ENCODE data around the gene ZSWIM4. TPM values are rescaled to one million over a fixed set of nuclear protein-coding genes. Genes with fewer than 3 reads are reported as not detected.

ZSWIM4 gene
- total RNA-seq, 2 experiments from 2014 or later = 8.1 to 8.4 TPM

DNA sequence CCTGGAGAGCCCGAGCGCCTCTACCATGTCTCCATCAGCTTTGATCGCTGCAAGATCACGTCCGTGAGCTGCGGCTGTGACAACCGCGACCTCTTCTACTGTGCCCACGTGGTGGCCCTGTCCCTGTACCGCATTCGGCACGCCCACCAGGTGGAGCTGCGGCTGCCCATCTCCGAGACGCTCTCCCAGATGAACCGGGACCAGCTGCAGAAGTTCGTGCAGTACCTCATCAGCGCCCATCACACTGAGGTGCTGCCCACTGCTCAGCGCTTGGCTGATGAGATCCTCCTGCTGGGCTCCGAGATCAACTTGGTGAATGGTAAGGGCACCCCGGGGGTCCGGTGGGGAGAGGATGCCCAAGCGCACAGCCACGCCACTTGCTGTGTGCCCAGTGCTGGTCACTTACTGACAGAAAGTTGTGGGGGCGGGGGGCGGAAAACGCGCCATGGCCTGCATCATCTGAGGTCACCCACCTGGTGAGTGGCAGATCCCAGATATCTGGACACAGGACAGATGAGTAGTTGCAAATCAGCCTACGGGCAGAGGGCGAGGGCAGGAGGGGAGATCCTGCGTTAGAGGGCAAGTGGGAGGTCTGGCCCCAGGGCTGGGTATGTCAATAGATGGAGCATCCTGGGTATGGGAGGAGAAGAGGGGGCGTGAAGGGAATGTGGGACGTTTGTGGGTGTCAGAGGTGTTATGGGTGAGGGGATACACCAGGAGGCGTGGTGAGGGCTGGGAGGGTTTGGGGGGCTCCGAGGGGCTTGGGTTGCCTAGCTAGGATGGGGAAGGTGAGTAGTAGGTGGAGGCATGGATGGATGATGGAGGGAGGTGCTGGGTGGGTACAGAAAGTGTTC lies 9.8 kb downstream of the ZSWIM4 start:
- no peak for DNase-seq
- no peaks in the 10 kb centered on the region for H3K27me3 Mint-ChIP-seq
- CTCF ChIA-PET = interaction anchor here (1.0 kb wide), 1 partner anchor 57 kb away, joined by 6 read pairs; no protein-coding TSS in a partner anchor
- H3K27ac Mint-ChIP-seq = no peak overlapping the region
- H3K4me3 Mint-ChIP-seq = no peak overlapping the region
- no peaks in the 10 kb centered on the region for H3K9me3 Mint-ChIP-seq (ENCODE audit: low read depth)
- ATAC-seq = no peak
- H3K4me1 Mint-ChIP-seq = no peaks in the 10 kb centered on the region
- no peaks in the 10 kb centered on the region for H3K36me3 Mint-ChIP-seq

DNA sequence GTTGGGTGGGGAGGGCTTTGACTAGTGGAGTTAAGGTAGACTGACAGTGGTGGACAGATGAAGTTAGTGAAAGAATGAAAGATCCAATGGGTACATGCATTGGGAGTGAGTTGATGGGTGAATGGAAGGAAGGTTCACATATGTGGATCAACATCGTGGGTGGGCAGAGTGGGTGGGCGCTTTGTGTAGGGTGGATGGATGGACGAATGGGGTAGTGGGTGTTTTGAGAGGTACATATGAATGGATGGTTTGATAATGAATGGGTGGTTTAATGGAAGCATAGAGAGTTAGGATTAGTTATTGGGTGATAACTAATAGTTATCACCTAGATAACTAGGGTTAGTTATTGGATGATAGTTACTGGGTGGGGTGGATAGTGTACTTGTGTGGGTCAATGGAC lies 11.5 kb downstream of the ZSWIM4 start:
- no peak overlapping the region for H3K27ac Mint-ChIP-seq
- CTCF ChIA-PET = no interaction called here

DNA sequence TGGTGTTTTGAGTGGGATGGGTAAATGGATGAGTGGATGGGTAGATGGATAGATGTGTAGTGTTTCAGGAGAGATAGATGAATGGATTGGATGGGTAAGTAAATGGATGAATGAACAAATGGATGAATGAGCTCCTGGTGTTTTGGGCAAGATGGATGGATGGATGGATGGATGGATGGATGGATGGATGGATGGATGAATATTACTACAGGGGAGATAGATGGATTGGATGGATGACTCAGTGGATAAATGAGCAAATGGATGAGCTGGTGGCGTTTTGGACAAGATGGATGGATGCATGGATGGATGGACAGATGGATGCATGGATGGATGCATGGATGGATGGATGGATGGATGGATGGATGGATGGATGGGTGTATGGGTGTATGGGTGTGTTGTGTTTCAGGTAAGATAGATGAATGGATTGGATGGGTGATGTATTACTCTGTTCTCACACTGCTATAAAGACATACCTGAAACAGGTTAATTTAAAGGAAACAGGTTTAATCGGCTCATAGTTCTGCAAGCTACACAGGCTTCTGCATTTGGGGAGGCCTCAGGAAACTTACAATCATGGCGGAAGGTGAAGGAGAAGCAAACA lies 12.3 kb downstream of the ZSWIM4 start:
- H3K9me3 Mint-ChIP-seq (ENCODE audit: low read depth) = no peaks in the 10 kb centered on the region
- H3K36me3 Mint-ChIP-seq = no peaks in the 10 kb centered on the region
- CTCF ChIA-PET = interaction anchor here (0.7 kb wide), 1 partner anchor 23 kb away, joined by 3 read pairs; no protein-coding TSS in a partner anchor
- H3K4me1 Mint-ChIP-seq = no peaks in the 10 kb centered on the region
- DNase-seq (no peak), ATAC-seq (no peak)
- no peaks in the 10 kb centered on the region for H3K27me3 Mint-ChIP-seq
- H3K27ac Mint-ChIP-seq = no peak overlapping the region
- no peak overlapping the region for H3K4me3 Mint-ChIP-seq

More for the DNA sequence above, 11.5 kb downstream of the ZSWIM4 start:
- H3K27me3 Mint-ChIP-seq = no peaks in the 10 kb centered on the region
- DNase-seq = no peak
- no peaks in the 10 kb centered on the region for H3K4me1 Mint-ChIP-seq
- H3K9me3 Mint-ChIP-seq (ENCODE audit: low read depth) = no peaks in the 10 kb centered on the region
- no peak for ATAC-seq
- no peaks in the 10 kb centered on the region for H3K36me3 Mint-ChIP-seq
- H3K4me3 Mint-ChIP-seq = no peak overlapping the region

DNA sequence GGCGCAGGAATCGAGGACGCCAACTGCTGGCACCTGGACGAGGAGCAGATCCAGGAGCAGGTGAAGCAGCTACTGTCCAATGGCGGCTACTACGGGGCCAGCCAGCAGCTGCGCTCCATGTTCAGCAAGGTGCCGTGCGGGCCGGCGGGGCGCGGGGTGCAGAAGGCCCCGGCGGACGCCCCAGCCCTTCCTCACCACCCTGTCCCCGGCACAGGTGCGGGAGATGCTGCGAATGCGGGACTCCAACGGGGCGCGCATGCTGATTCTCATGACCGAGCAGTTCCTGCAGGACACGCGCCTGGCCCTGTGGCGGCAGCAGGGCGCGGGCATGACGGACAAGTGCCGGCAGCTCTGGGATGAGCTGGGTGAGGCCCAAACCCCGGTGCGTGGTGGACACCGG lies 13.6 kb downstream of the ZSWIM4 start:
- H3K4me1 Mint-ChIP-seq = no peaks in the 10 kb centered on the region
- DNase-seq (no peak), ATAC-seq (no peak)
- no peaks in the 10 kb centered on the region for H3K9me3 Mint-ChIP-seq (ENCODE audit: low read depth)
- CTCF ChIA-PET = no interaction called here
- peaks cover 3% of the 10 kb centered on the region for H3K36me3 Mint-ChIP-seq
- no peak overlapping the region for H3K4me3 Mint-ChIP-seq
- no peaks in the 10 kb centered on the region for H3K27me3 Mint-ChIP-seq
- H3K27ac Mint-ChIP-seq = no peak overlapping the region

DNA sequence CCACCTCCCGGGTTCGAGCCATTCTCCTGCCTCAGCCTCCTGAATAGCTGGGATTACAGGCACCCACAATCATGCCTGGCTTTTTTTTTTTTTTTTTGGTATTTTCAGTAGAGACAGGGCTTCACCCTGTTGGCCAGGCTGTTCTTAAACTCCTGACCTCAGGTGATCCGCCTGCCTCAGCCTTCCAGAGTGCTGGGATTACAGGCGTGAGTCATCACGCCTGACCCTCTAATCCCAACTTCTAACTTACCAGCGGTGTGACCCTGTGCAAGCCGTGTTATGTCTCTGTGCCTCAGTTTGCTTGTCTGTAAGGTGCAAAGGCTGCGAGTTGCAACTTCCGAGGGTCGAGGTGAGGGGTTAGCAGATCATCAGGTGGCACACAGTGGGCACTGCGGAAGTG lies 17.3 kb downstream of the ZSWIM4 start:
- no peak overlapping the region for H3K27ac Mint-ChIP-seq
- ATAC-seq (no peak), DNase-seq (no peak)
- peaks cover 4% of the 10 kb centered on the region for H3K4me1 Mint-ChIP-seq
- H3K27me3 Mint-ChIP-seq = no peaks in the 10 kb centered on the region
- H3K4me3 Mint-ChIP-seq = no peak overlapping the region
- H3K9me3 Mint-ChIP-seq (ENCODE audit: low read depth) = no peaks in the 10 kb centered on the region
- peaks cover 5% of the 10 kb centered on the region for H3K36me3 Mint-ChIP-seq
- CTCF ChIA-PET = interaction anchor here (1.6 kb wide), 1 partner anchor 49 kb away, joined by 3 read pairs; no protein-coding TSS in a partner anchor

DNA sequence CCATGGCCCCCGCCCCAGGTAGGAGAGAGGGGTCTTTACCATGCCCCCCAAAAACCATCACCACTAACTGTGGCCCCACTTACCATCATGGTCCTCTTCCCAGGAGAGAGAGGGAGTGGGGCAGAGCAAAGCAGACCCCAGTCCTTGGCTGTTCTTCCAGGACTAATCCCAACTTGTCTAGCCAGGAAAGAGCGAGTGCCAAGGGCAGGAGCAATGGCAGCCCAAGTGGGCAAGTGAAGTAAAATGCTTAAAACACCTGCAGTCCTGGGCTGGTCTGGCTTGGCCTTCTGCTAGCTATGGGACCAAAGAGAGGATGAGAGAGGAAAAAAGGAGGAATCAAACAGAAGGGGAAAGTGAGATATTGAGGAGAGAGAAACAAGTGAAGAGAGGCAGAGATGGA lies 17.9 kb downstream of the ZSWIM4 start:
- Mint-ChIP-seq H3K9me3 (ENCODE audit: low read depth) (no peaks in the 10 kb centered on the region), H3K36me3 (peaks cover 5% of the 10 kb centered on the region), H3K27me3 (no peaks in the 10 kb centered on the region), H3K4me1 (peaks cover 4% of the 10 kb centered on the region), H3K4me3 (no peak overlapping the region), H3K27ac (no peak overlapping the region)
- DNase-seq = no peak
- ATAC-seq = no peak
- CTCF ChIA-PET = interaction anchor here (1.0 to 1.6 kb wide), 2 partner anchors 28 to 49 kb away, joined by 3 read pairs; no protein-coding TSS in a partner anchor

DNA sequence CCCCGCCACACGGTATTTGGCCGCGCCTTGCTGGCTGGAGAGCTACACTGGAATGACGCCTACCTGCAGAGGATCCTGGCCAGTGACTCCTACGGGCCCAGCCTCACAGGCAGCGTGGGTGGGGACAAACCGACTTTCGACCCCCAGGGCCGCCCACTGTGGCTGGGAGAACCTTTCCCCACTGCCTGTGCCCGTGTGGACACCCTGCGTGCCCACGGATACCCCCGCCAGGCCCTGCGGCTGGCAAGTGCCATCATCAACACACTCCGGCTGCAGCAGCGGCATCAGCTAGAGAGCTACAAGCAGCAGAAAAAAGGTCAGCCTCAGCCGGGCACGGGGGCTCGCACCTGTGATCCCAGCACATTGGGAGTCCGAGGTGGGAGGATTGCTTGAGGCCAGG lies 19.3 kb downstream of the ZSWIM4 start:
- Mint-ChIP-seq H3K4me3 (no peak overlapping the region), H3K4me1 (peaks cover 4% of the 10 kb centered on the region), H3K36me3 (peaks cover 5% of the 10 kb centered on the region), H3K27me3 (no peaks in the 10 kb centered on the region), H3K9me3 (ENCODE audit: low read depth) (no peaks in the 10 kb centered on the region), H3K27ac (no peak overlapping the region)
- DNase-seq (no peak), ATAC-seq (no peak)
- CTCF ChIA-PET = interaction anchor here (1.1 to 1.9 kb wide), 2 partner anchors 20 to 30 kb away, joined by 6 to 8 read pairs; no protein-coding TSS in a partner anchor

DNA sequence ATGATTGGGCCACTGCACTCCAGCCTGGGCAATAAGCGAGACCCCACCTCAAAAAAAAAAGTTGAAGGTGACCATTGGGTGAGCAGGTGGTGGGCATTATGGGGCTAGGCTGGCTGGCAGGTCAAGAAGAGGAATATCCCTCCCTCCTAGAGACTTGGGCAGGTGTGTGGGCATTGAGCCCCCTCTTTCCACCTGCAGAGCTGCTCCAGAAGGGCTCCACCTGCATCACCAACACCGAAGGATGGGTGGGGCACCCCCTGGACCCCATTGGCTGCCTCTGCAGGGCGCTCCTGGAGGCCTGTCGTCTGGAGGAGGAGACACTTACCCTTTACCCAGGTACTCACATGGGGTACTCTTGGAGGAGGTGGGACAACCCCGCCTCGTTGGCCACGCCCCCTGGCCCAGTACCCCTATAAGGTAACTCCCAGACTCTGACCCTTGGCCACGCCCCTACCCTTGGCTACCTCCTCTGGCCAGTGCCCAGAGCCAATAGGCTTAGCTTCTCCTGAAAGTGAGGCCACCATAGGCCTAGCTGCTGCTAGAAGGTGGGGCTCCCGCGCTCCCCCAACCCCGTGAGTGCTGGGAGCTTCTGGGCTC lies 21.9 kb downstream of the ZSWIM4 start:
- Mint-ChIP-seq H3K27ac (no peak overlapping the region), H3K27me3 (no peaks in the 10 kb centered on the region), H3K36me3 (peaks cover 5% of the 10 kb centered on the region), H3K9me3 (ENCODE audit: low read depth) (no peaks in the 10 kb centered on the region), H3K4me3 (no peak overlapping the region), H3K4me1 (peaks cover 6% of the 10 kb centered on the region)
- DNase-seq (no peak), ATAC-seq (peak; percentile 67)
- CTCF ChIA-PET = interaction anchor here (1.2 kb wide), 1 partner anchor 45 kb away, joined by 4 read pairs; no protein-coding TSS in a partner anchor

DNA sequence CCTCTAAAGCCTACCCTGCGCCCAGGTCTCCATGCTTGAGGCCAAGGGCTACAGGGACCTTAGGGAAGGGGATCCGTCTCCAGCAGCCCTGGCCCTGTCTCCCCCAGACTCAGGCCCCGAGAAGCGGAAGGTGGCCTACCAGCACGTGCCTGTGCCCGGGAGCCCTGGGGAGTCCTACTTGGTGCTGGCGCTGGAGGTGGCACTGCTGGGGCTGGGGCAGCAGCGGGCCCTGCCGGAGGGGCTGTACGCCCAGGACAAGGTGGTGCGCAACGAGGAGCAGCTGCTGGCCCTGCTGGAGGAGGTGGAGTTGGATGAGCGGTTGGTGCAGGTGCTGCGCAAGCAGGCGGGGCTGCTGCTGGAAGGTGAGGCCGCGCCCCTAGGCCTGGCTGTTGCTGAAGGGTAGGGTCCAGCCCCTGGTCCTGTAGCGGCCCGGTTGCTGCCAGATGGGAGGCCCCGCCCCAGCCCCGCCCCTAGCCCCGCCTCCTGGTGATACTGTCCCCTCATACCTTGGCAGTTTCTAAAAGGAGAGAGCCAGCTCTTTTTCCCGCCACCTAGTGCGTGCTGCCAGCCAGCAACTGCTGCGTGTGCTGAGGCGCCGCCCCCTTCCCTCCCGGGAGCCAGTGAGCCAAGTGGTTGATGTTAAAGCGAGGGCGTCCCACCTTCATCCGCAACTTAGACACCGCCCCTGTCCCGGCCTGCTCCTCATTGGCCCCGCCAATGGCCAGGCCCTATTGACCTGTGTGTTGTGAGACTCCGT lies 22.6 kb downstream of the ZSWIM4 start:
- Mint-ChIP-seq H3K4me3 (no peak overlapping the region), H3K27ac (no peak overlapping the region), H3K27me3 (no peaks in the 10 kb centered on the region), H3K9me3 (ENCODE audit: low read depth) (no peaks in the 10 kb centered on the region), H3K4me1 (peaks cover 6% of the 10 kb centered on the region), H3K36me3 (peaks cover 5% of the 10 kb centered on the region)
- DNase-seq (no peak), ATAC-seq (peak; percentile 67)
- CTCF ChIA-PET = interaction anchor here (1.2 kb wide), 1 partner anchor 45 kb away, joined by 4 read pairs; no protein-coding TSS in a partner anchor

DNA sequence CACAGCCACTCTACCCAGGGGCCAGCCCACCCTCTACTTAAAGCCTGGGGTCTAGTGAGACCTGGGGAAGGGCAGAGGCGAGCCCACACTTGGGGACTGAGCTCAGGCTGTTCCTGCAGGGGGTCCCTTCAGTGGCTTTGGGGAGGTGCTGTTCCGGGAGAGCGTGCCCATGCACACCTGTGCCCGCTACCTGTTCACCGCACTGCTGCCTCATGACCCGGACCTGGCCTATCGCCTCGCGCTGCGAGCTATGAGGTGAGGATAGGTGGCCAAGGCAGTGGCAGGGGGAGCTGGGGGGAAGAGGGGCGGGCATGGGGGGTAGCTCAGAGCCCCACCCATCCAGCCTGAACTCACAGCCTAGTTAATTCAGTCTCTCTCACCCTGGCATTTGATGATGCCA lies 24.0 kb downstream of the ZSWIM4 start:
- no peak for DNase-seq
- H3K9me3 Mint-ChIP-seq (ENCODE audit: low read depth) = no peaks in the 10 kb centered on the region
- peaks cover 1% of the 10 kb centered on the region for H3K36me3 Mint-ChIP-seq
- H3K4me3 Mint-ChIP-seq = no peak overlapping the region
- H3K27me3 Mint-ChIP-seq = no peaks in the 10 kb centered on the region
- CTCF ChIA-PET = interaction anchor here (0.5 kb wide), 1 partner anchor 9 kb away, joined by 3 read pairs; no protein-coding TSS in a partner anchor
- H3K4me1 Mint-ChIP-seq = peaks cover 6% of the 10 kb centered on the region
- no peak overlapping the region for H3K27ac Mint-ChIP-seq
- no peak for ATAC-seq

DNA sequence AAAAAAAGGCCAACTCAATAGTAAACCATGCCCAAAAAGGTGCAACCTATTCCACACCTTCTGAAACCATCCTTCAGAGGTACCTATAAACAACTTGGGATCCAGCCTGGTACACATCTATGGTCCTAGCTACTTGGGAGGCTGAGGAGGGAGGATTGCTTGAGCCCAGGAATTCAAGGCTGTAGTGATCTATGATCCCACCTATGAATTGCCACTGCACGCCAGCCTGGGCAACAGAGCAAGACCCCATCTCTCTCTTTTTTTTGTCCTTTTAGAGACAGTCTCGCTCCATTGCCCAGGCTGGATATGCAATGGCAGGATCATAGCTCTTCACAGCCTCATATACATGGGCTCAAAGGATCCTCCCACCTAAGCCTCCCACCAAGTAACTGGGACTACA lies 26.0 kb downstream of the ZSWIM4 start:
- CTCF ChIA-PET = interaction anchor here (0.8 to 1.7 kb wide), 6 partner anchors 11 to 254 kb away, joined by 3 to 5 read pairs (median 3); no protein-coding TSS in a partner anchor
- H3K4me3 Mint-ChIP-seq = no peak overlapping the region
- H3K9me3 Mint-ChIP-seq (ENCODE audit: low read depth) = no peaks in the 10 kb centered on the region
- DNase-seq (no peak), ATAC-seq (no peak)
- H3K27me3 Mint-ChIP-seq = no peaks in the 10 kb centered on the region
- H3K27ac Mint-ChIP-seq = no peak overlapping the region
- H3K36me3 Mint-ChIP-seq = peaks cover 6% of the 10 kb centered on the region
- peaks cover 7% of the 10 kb centered on the region for H3K4me1 Mint-ChIP-seq

DNA sequence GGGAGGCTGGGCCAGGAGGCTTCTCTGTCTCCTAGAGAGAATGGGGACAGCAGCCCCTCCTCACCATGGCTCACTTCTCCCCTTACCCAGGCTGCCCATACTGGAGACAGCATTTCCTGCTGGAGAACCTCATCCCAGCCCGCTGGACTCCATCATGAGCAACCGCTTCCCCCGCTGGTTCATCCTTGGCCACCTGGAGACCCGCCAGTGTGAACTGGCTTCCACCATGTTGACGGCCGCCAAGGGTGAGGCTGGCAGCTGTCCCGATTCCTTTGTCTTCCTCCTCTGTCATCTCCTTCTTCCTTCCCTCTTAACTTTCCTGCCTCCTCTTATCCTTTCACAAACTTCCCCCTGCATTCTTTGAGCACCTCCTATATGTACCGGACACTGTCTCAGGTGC lies 28.0 kb downstream of the ZSWIM4 start:
- CTCF ChIA-PET = no interaction called here
- no peak for ATAC-seq
- H3K27ac Mint-ChIP-seq = no peak overlapping the region

DNA sequence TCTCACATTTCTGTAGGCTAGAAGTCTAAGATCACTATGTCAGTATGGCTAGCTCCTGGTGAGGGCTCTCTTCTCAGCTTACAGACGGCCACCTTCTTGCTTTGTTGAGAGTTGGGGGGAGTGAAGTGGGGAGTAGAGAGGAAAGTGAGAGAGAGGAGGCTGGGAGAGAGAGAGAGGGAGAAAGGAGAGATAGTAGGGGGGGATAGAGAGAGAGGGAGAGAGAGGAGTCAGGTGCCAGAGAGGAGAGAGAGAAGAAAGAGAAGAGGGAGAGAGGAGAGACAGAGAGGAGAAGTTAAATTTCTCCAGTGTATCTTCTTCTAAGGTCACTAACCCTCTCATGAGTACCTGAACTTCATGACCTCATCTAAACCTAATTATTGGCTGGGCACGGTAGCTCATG lies 28.7 kb downstream of the ZSWIM4 start:
- H3K27ac Mint-ChIP-seq = no peak overlapping the region
- ATAC-seq = no peak

More for the DNA sequence above, 28.0 kb downstream of the ZSWIM4 start:
- H3K4me1 Mint-ChIP-seq = peaks cover 7% of the 10 kb centered on the region
- H3K36me3 Mint-ChIP-seq = peaks cover 6% of the 10 kb centered on the region
- no peak overlapping the region for H3K4me3 Mint-ChIP-seq
- no peaks in the 10 kb centered on the region for H3K9me3 Mint-ChIP-seq (ENCODE audit: low read depth)
- no peak for DNase-seq
- no peaks in the 10 kb centered on the region for H3K27me3 Mint-ChIP-seq

More for the DNA sequence above, 28.7 kb downstream of the ZSWIM4 start:
- Mint-ChIP-seq H3K9me3 (ENCODE audit: low read depth) (no peaks in the 10 kb centered on the region), H3K4me1 (peaks cover 7% of the 10 kb centered on the region), H3K36me3 (peaks cover 6% of the 10 kb centered on the region), H3K27me3 (no peaks in the 10 kb centered on the region), H3K4me3 (no peak overlapping the region)
- DNase-seq = no peak
- CTCF ChIA-PET = interaction anchor here (1.2 kb wide), 1 partner anchor 38 kb away, joined by 4 read pairs; no protein-coding TSS in a partner anchor
